ENCODE measurements around the gene ANKS3. TPM values are rescaled to one million over a fixed set of nuclear protein-coding genes. Genes with fewer than 3 reads are reported as not detected.
A peak's percentile ranks its signal among the peaks of the same experiment; 100 is the strongest.

ANKS3 gene
- total RNA-seq, 1 experiment from 2014 or later, result 25.5 TPM

GRCh38 chr16:4771646-4772045 lies 37.6 kb upstream of the ANKS3 start:
- RAD21 ChIA-PET (ENCODE audit: low non-redundant PET in 1 of 2, low total read pairs in 2 of 2, uncharacterized antibody in 2 of 2, unreplicated experiment in 2 of 2), result no interaction called here
- Histone ChIP-seq H3K4me3 (replicated peaks in 1 of 2; ENCODE audit: low read depth in 1 of 2, low read length in 2 of 2) (no peak overlapping the region), H3K4me1 (ENCODE audit: control insufficient read depth in 1 of 2, insufficient read depth in 2 of 2, low read length in 2 of 2) (peaks cover 6 to 16% of the 10 kb centered on the region in 2 experiments; a peak in 3 of 4 replicates), H2AFZ (ENCODE audit: low read depth, low read length, poor library complexity, severe bottlenecking) (no peak overlapping the region), H3K4me2 (ENCODE audit: low read length) (no peak overlapping the region), H3K79me2 (ENCODE audit: insufficient read depth, low read length) (peaks cover 3% of the 10 kb centered on the region; the same call in 1 of the 2 replicates), H3K9me2 (ENCODE audit: insufficient read depth) (no peaks in the 10 kb centered on the region), H3K36me3 (ENCODE audit: control insufficient read depth in 1 of 2, insufficient read depth in 2 of 2, low read length in 2 of 2) (no peaks in the 10 kb centered on the region), H3K27ac (ENCODE audit: low read depth, low read length) (no peak overlapping the region), H3K27me3 (ENCODE audit: insufficient read depth, low read length) (no peaks in the 10 kb centered on the region), H3K9me3 (ENCODE audit: control insufficient read depth in 1 of 2, insufficient read depth in 1 of 2, low read depth in 1 of 2, low read length in 2 of 2) (no peaks in the 10 kb centered on the region), H3K9ac (ENCODE audit: low read length) (no peak overlapping the region), H4K20me1 (ENCODE audit: insufficient read depth) (no peaks in the 10 kb centered on the region)
- ATAC-seq, result no peak
- CTCF ChIA-PET, result no interaction called here
- intact Hi-C loops (cut with micrococcal nuclease), result no loop called here
- no peak for DNase-seq (ENCODE audit: low read depth, low spot score)
- TF ChIP-seq ATF3 (IDR thresholded peaks at IDR 0.05) (no peak), RAD21 (IDR thresholded peaks at IDR 0.05; ENCODE audit: low read depth) (no peak), SRF (IDR thresholded peaks at IDR 0.05; ENCODE audit: low read depth) (no peak), EZH2 (IDR thresholded peaks at IDR 0.05) (no peak), TCF7L2 (IDR thresholded peaks at IDR 0.05; ENCODE audit: borderline replicate concordance, extremely low read depth, insufficient read depth, insufficient read length) (no peak)
- POLR2A ChIA-PET, result no interaction called here
- BruUV-seq (replicated peaks), result no TSS peak

GRCh38 chr16:4769306-4769638 lies 35.2 kb upstream of the ANKS3 start:
- 0 out of 4 replicates have a peak overlapping the region, but pooled peaks of 1 of the 2 experiments have one; percentile 93 for H3K4me3 ChIP-seq (replicated peaks in 1 of 2; ENCODE audit: low read depth in 1 of 2, low read length in 2 of 2)
- POLR2A ChIA-PET, result interaction anchor here (1.0 to 1.1 kb wide), 3 partner anchors 35 to 154 kb away, joined by 3 to 8 read pairs (median 4); partner anchors contain the start of genes ANKS3, DNAAF8 and NUDT16L1
- intact Hi-C loops (cut with micrococcal nuclease), result loop anchor here (5.0 kb wide), 1 partner anchor 178 kb away; no protein-coding TSS in a partner anchor
- DNase-seq (ENCODE audit: low read depth, low spot score), result no peak
- CTCF ChIA-PET, result interaction anchor here (1.3 kb wide), 1 partner anchor 145 kb away, joined by 4 read pairs; the partner anchor contains the start of gene MGRN1
- no peaks in the 10 kb centered on the region for H3K27me3 ChIP-seq (ENCODE audit: insufficient read depth, low read length)
- H3K79me2 ChIP-seq (ENCODE audit: insufficient read depth, low read length), result peaks cover 21% of the 10 kb centered on the region; the same call in 1 of the 2 replicates
- ATAC-seq, result no peak
- peak overlapping the region; percentile 82 for H3K4me2 ChIP-seq (ENCODE audit: low read length)
- no peaks in the 10 kb centered on the region for H3K9me3 ChIP-seq (ENCODE audit: control insufficient read depth in 1 of 2, insufficient read depth in 1 of 2, low read depth in 1 of 2, low read length in 2 of 2)
- H3K36me3 ChIP-seq (ENCODE audit: control insufficient read depth in 1 of 2, insufficient read depth in 2 of 2, low read length in 2 of 2), result no peaks in the 10 kb centered on the region
- no peak overlapping the region for H3K27ac ChIP-seq (ENCODE audit: low read depth, low read length)
- BruUV-seq (replicated peaks), result no TSS peak
- no peak for TF ChIP-seq ZNF274 (IDR thresholded peaks at IDR 0.05; ENCODE audit: low read depth, low read length)
- no peak for TF ChIP-seq EZH2phosphoT487 (IDR thresholded peaks at IDR 0.05; ENCODE audit: borderline replicate concordance)
- no peak for TF ChIP-seq JUND (IDR thresholded peaks at IDR 0.05)
- no peak for TF ChIP-seq TCF7L2 (IDR thresholded peaks at IDR 0.05; ENCODE audit: borderline replicate concordance, extremely low read depth, insufficient read depth, insufficient read length)
- TF ChIP-seq ZBTB33 (IDR thresholded peaks at IDR 0.05; ENCODE audit: extremely low read depth, insufficient replicate concordance, low read length), result no peak
- no peak for TF ChIP-seq CBX3 (IDR thresholded peaks at IDR 0.05; ENCODE audit: low read depth)
- TF ChIP-seq, protein P1, sequence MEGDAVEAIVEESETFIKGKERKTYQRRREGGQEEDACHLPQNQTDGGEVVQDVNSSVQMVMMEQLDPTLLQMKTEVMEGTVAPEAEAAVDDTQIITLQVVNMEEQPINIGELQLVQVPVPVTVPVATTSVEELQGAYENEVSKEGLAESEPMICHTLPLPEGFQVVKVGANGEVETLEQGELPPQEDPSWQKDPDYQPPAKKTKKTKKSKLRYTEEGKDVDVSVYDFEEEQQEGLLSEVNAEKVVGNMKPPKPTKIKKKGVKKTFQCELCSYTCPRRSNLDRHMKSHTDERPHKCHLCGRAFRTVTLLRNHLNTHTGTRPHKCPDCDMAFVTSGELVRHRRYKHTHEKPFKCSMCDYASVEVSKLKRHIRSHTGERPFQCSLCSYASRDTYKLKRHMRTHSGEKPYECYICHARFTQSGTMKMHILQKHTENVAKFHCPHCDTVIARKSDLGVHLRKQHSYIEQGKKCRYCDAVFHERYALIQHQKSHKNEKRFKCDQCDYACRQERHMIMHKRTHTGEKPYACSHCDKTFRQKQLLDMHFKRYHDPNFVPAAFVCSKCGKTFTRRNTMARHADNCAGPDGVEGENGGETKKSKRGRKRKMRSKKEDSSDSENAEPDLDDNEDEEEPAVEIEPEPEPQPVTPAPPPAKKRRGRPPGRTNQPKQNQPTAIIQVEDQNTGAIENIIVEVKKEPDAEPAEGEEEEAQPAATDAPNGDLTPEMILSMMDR (IDR thresholded peaks at IDR 0.05 in 2 of 3, conservative IDR thresholded peaks at IDR 0.05 in 1 of 3; ENCODE audit: borderline replicate concordance in 1 of 3, insufficient read depth in 1 of 3, low read depth in 2 of 3, low read length in 2 of 3), result no peak
- no peak for TF ChIP-seq CEBPB (IDR thresholded peaks at IDR 0.05; ENCODE audit: low read depth)
- no peak for TF ChIP-seq RAD21 (IDR thresholded peaks at IDR 0.05; ENCODE audit: low read depth)
- TF ChIP-seq SIN3A (IDR thresholded peaks at IDR 0.05; ENCODE audit: low read depth), result no peak
- RAD21 ChIA-PET (ENCODE audit: low non-redundant PET in 1 of 2, low total read pairs in 2 of 2, uncharacterized antibody in 2 of 2, unreplicated experiment in 2 of 2), result no interaction called here
- H2AFZ ChIP-seq (ENCODE audit: low read depth, low read length, poor library complexity, severe bottlenecking), result peak overlapping the region; percentile 76
- no peaks in the 10 kb centered on the region for H4K20me1 ChIP-seq (ENCODE audit: insufficient read depth)
- H3K9ac ChIP-seq (ENCODE audit: low read length), result no peak overlapping the region
- peaks cover 12 to 23% of the 10 kb centered on the region in 2 experiments for H3K4me1 ChIP-seq (ENCODE audit: control insufficient read depth in 1 of 2, insufficient read depth in 2 of 2, low read length in 2 of 2)
- no peaks in the 10 kb centered on the region for H3K9me2 ChIP-seq (ENCODE audit: insufficient read depth)
